Sigmoid colon (tissue), 7 donors: ENCODE results near the gene APOC1. TPM values are rescaled to one million over a fixed set of nuclear protein-coding genes. Genes with fewer than 3 reads are reported as not detected.

Source experiments
- DNase-seq: peaks from one replicate; pipeline ENCODE4 v3.0.0-alpha.2; 2019
- H3K27ac ChIP-seq, 4 donors: fragments of 200-600 bp; sonication (generic); one replicate each; pipeline ENCODE4 v1.5.1; 2016 to 2019; ENCODE audit warnings: mild to moderate bottlenecking in 1 of 4
- H3K27me3 ChIP-seq, 3 donors: fragments of 200-600 bp; sonication (generic); one replicate each; pipeline ENCODE4 v1.5.1; 2019; ENCODE audit warnings: mild to moderate bottlenecking in 1 of 3
- H3K36me3 ChIP-seq, 4 donors: fragments of 200-600 bp; sonication (generic); one replicate each; pipeline ENCODE4 v1.5.1; 2016 to 2019
- H3K4me1 ChIP-seq, 4 donors: fragments of 200-600 bp; sonication (generic); one replicate each; pipeline ENCODE4 v1.5.1; 2017 to 2019
- H3K4me3 ChIP-seq, 4 donors: fragments of 200-600 bp; sonication (generic); one replicate each; pipeline ENCODE4 v1.5.1; 2017 to 2019; ENCODE audit warnings: mild to moderate bottlenecking in 2 of 4, moderate library complexity in 1 of 4
- H3K9me3 ChIP-seq, 4 donors: fragments of 200-600 bp in 3 of 4; sonication (generic) in 3 of 4; one replicate each; pipeline versions ENCODE4 v1.5.1 to v1.6.1; 2013 to 2019
- EP300 ChIP-seq, 4 donors: sonication (generic); formaldehyde crosslinking; IDR thresholded peaks; one replicate each; pipeline ENCODE4 v1.6.1; 2017; ENCODE audit warnings: antibody characterized with exemption in 4 of 4
- POLR2A ChIP-seq, 2 donors: fragments of 450-650 bp; IDR thresholded peaks; one replicate each; pipeline ENCODE4 v1.6.1; 2016; ENCODE audit warnings: antibody characterized with exemption in 2 of 2, mild to moderate bottlenecking in 2 of 2, moderate library complexity in 2 of 2
- POLR2AphosphoS5 ChIP-seq, 4 donors: sonication (generic); formaldehyde crosslinking; IDR thresholded peaks; one replicate each; pipeline ENCODE4 v1.6.1; 2017; ENCODE audit warnings: antibody characterized with exemption in 4 of 4
- WGBS, 2 donors: extraction: QIAGEN DNeasy Blood & Tissue Kit; methylation state at CpG; one replicate each; pipeline ENCODE4 v1.1.7; 2013; 5-methylcytosine and 5-hydroxymethylcytosine counted together
- intact Hi-C: fragments of 100-400 bp; cut with DNase I; formaldehyde crosslinking; loops from one replicate; pipeline ENCODE4 v1.15.1; 2023
- polyA plus RNA-seq, 3 donors: library from polyadenylated mRNA; stranded (reverse); fragments of 200-250 nt; gene quantifications; one replicate each; pipeline ENCODE4 v1.2.3, GENCODE V29; 2013
- total RNA-seq, 4 donors: library from RNA; depleted of rRNA; stranded (reverse); fragments of >200 nt; gene quantifications; one replicate each; pipeline ENCODE4 v1.1.0, GENCODE V29; 2016
- TF ChIP-seq, protein P1 (sequence below), 4 experiments: fragments of 450-650 bp in 3 of 4; fragments of 200-600 bp in 1 of 4; IDR thresholded peaks; one replicate each; pipeline ENCODE4 v1.5.1; 2016 to 2019; ENCODE audit warnings: antibody characterized with exemption in 4 of 4, mild to moderate bottlenecking in 3 of 4, moderate library complexity in 2 of 4
- donor health status: healthy with polysubstance abuse.
- donor health status: Bipolar disorder and iron deficiency.
- donor health status: healthy.

Gene APOC1
- total and polyA plus RNA-seq, 7 donors = 2.3 to 73.3 (median 29.0) TPM; not detected in 1

DNA sequence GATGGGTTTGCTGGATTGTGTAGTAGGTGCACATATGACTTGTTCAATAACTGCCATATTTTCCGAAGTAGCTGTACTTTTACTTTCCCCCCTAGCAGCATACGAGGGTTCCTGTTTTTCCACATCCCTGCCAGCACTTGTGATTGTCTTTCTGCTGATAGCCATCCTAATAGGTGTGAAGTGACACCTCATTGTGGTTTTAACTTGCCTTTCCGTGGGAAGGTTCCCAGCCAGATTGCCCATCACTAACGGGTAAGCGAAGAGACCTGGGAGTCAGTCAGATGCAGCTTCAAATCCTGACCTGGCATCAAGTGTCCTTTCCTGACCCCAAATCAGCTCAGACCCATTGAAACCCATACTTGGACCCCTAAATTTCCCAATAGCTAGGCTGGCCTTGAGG lies 45.3 kb downstream of the APOC1 start:
- intact Hi-C loops = no loop called here
- TF ChIP-seq POLR2AphosphoS5 (IDR thresholded peaks at IDR 0.05) (no peak), EP300 (IDR thresholded peaks at IDR 0.05) (no peak), POLR2A (IDR thresholded peaks at IDR 0.05) (no peak)
- TF ChIP-seq, protein P1, sequence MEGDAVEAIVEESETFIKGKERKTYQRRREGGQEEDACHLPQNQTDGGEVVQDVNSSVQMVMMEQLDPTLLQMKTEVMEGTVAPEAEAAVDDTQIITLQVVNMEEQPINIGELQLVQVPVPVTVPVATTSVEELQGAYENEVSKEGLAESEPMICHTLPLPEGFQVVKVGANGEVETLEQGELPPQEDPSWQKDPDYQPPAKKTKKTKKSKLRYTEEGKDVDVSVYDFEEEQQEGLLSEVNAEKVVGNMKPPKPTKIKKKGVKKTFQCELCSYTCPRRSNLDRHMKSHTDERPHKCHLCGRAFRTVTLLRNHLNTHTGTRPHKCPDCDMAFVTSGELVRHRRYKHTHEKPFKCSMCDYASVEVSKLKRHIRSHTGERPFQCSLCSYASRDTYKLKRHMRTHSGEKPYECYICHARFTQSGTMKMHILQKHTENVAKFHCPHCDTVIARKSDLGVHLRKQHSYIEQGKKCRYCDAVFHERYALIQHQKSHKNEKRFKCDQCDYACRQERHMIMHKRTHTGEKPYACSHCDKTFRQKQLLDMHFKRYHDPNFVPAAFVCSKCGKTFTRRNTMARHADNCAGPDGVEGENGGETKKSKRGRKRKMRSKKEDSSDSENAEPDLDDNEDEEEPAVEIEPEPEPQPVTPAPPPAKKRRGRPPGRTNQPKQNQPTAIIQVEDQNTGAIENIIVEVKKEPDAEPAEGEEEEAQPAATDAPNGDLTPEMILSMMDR (IDR thresholded peaks at IDR 0.05) = no peak

DNA sequence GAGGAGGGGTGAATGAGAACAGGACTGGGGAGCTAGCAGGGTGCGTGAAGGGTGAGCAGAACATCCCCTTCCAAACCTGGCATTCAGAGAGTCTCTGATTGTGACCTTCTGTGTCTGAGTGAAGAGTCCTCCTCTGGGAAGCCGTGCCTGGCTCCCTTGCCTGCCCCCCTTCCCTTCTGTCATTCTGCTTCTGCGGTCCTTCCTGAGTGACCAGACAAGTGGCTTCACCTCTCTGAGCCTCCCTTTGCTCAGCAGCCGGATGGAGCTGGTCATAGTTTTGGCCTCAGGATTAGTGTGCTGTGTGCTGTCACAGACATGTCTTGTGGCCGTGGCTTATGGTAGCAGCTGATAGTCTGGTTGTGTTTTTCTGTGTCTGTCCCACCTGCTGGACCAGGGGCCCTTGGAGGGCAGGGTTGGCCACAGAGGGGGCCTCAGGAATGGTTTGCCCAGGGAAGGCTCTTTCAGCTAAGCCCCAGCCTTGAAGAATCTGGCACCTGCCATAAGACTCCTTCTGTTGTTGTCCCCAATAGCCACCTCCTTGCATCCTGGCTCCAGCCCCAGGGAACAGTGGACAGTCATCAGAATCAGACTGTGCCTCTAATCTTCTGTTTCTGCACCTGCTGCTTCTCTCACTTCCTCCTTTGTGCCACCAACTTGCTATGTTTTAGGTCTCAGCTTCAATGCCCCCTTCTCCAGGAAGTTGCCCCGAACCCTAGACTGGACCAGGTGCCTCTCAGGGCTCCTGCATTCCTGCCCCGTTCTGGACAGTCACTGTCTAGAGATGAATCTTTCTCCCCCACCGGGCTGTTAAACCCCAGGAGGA lies 46.7 kb downstream of the APOC1 start:
- Histone ChIP-seq H3K4me3 (no peak overlapping the region), H3K27me3 (no peaks in the 10 kb centered on the region), H3K9me3 (no peaks in the 10 kb centered on the region), H3K36me3 (peaks cover 5 to 53% (median 15%) of the 10 kb centered on the region in 4 donors), H3K4me1 (peaks cover 0 to 24% (median 21%) of the 10 kb centered on the region in 4 donors), H3K27ac (no peak overlapping the region)
- TF ChIP-seq, protein P1 (IDR thresholded peaks at IDR 0.05) = no peak
- TF ChIP-seq EP300 (IDR thresholded peaks at IDR 0.05) = no peak
- WGBS, 2 donors = 79 to 88% methylated on average over 8 of the region's 8 CpGs
- DNase-seq = no peak
- intact Hi-C loops = no loop called here

More for the DNA sequence above, 45.3 kb downstream of the APOC1 start:
- H3K4me3 ChIP-seq = no peak overlapping the region
- peaks cover 5 to 42% (median 11%) of the 10 kb centered on the region in 4 donors for H3K36me3 ChIP-seq
- no peaks in the 10 kb centered on the region for H3K9me3 ChIP-seq
- H3K27me3 ChIP-seq = no peaks in the 10 kb centered on the region
- DNase-seq = no peak
- H3K27ac ChIP-seq = no peak overlapping the region
- peaks cover 0 to 31% (median 24%) of the 10 kb centered on the region in 4 donors for H3K4me1 ChIP-seq
- WGBS, 2 donors = 88 to 92% methylated on average over 5 of the region's 5 CpGs

DNA sequence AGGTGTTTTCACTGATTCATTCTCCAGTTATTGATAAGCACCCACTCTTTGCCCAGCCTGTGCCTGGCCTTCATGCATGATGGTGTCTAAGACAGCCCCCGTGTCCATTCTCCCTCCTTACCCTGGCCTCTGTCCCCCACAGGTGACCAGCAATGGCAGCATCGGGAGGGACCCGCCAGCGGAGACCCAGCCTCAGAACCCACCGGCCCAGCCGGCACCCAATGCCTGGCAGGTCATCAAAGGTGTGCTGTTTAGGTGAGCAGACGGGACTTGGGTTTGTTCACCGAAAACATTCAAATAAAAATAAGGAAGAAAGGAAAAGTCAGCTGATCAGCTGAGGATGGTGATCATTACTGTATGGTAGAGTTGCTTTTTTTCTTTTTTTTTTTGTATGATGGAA lies 47.4 kb downstream of the APOC1 start:
- H3K9me3 ChIP-seq = no peaks in the 10 kb centered on the region
- intact Hi-C loops = no loop called here
- H3K36me3 ChIP-seq = peaks cover 5 to 60% (median 17%) of the 10 kb centered on the region in 4 donors
- DNase-seq = no peak
- peaks cover 0 to 17% (median 14%) of the 10 kb centered on the region in 4 donors for H3K4me1 ChIP-seq
- TF ChIP-seq POLR2AphosphoS5 (IDR thresholded peaks at IDR 0.05) (no peak), POLR2A (IDR thresholded peaks at IDR 0.05) (no peak), EP300 (IDR thresholded peaks at IDR 0.05) (no peak)
- TF ChIP-seq, protein P1 (IDR thresholded peaks at IDR 0.05) = no peak
- H3K27ac ChIP-seq = no peak overlapping the region
- WGBS, 2 donors = 94 to 95% methylated on average over 8 of the region's 8 CpGs
- no peaks in the 10 kb centered on the region for H3K27me3 ChIP-seq
- no peak overlapping the region for H3K4me3 ChIP-seq

DNA sequence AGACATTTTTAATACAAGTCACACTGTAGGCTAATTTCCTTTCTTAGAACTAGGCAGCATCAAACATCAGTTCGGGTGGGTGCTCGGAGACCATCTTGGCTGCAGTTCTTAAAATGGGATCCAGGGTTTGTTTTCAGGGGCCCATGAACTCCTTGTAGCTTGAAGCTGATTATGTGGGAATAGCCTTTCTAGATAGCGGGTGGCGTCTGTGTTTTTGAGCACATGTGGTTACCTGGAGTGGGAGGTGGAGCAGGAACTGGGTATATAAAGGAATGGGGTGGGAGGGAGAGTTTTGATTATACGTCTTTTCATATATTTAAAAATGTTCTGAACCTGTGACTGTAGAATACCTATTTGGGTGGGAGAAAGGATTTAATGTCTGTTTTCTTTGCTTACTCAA lies 53.7 kb downstream of the APOC1 start:
- Histone ChIP-seq H3K4me1 (no peaks in the 10 kb centered on the region), H3K27ac (no peak overlapping the region), H3K4me3 (no peak overlapping the region), H3K36me3 (peaks cover 5 to 80% (median 19%) of the 10 kb centered on the region in 4 donors), H3K27me3 (no peaks in the 10 kb centered on the region), H3K9me3 (no peaks in the 10 kb centered on the region)
- DNase-seq = no peak
- TF ChIP-seq POLR2A (IDR thresholded peaks at IDR 0.05) (no peak), POLR2AphosphoS5 (IDR thresholded peaks at IDR 0.05) (no peak), EP300 (IDR thresholded peaks at IDR 0.05) (no peak)
- TF ChIP-seq, protein P1 (IDR thresholded peaks at IDR 0.05) = no peak
- WGBS, 2 donors = 94 to 95% methylated on average over 5 of the region's 5 CpGs
- intact Hi-C loops = no loop called here
